ENCODE measurements around the gene ARHGEF19. TPM values are rescaled to one million over a fixed set of nuclear protein-coding genes. Genes with fewer than 3 reads are reported as not detected.

The ARHGEF19 gene
- total RNA-seq, 3 donors from 2014 or later: 5.3 to 13.3 (median 9.0) TPM

- no peak for DNase-seq
- TF ChIP-seq, protein P1, sequence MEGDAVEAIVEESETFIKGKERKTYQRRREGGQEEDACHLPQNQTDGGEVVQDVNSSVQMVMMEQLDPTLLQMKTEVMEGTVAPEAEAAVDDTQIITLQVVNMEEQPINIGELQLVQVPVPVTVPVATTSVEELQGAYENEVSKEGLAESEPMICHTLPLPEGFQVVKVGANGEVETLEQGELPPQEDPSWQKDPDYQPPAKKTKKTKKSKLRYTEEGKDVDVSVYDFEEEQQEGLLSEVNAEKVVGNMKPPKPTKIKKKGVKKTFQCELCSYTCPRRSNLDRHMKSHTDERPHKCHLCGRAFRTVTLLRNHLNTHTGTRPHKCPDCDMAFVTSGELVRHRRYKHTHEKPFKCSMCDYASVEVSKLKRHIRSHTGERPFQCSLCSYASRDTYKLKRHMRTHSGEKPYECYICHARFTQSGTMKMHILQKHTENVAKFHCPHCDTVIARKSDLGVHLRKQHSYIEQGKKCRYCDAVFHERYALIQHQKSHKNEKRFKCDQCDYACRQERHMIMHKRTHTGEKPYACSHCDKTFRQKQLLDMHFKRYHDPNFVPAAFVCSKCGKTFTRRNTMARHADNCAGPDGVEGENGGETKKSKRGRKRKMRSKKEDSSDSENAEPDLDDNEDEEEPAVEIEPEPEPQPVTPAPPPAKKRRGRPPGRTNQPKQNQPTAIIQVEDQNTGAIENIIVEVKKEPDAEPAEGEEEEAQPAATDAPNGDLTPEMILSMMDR (IDR thresholded peaks at IDR 0.05): no peak
- Histone ChIP-seq H3K36me3 (ENCODE audit: low read depth) (no peaks in the 10 kb centered on the region), H3K4me1 (ENCODE audit: low read depth) (peaks cover 17% of the 10 kb centered on the region), H3K9me3 (no peaks in the 10 kb centered on the region), H3K4me3 (no peak overlapping the region)
- intact Hi-C loops (cut with DNase I, micrococcal nuclease): no loop called here
- no peak for ATAC-seq
These were observed 38.2 kb upstream of the ARHGEF19 start for GRCh38 chr1:16250524-16251251.

DNA sequence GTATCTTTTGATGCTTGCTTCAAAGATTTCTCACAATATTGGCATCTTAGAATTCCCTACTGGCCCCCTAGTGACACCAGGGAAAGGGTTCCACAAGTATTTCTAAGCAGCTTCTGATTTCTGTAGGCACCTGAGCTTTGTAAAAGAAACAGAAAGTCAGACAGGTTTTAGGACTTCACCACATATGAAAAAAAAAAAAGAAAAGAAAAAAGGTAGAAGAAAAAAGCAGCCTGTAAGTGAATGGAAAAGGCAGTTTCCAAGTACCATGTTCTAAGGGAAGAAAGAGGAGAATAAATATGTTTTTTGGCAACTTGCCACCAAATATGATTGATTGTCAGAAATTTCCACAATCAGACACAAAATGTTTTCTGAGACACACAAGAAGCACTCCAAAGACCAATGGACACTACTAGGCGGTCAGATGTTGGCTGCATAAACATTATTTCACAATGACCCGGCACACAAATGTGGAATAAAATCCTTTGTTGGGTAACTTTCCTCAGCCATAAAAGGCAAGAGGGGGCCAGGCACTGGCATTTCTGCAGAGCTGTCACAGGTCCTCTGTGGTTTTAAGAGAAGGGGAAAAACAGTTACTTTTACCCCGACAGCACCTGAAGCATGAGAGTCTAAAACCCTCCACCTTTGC is 37.3 kb upstream of the ARHGEF19 start:
- intact Hi-C loops (cut with DNase I, micrococcal nuclease): loop anchor here in 1 of 2 donors (10.0 kb wide), 2 partner anchors 55 to 175 kb away; partner anchors contain the start of gene FAM131C
- no peak for DNase-seq

DNA sequence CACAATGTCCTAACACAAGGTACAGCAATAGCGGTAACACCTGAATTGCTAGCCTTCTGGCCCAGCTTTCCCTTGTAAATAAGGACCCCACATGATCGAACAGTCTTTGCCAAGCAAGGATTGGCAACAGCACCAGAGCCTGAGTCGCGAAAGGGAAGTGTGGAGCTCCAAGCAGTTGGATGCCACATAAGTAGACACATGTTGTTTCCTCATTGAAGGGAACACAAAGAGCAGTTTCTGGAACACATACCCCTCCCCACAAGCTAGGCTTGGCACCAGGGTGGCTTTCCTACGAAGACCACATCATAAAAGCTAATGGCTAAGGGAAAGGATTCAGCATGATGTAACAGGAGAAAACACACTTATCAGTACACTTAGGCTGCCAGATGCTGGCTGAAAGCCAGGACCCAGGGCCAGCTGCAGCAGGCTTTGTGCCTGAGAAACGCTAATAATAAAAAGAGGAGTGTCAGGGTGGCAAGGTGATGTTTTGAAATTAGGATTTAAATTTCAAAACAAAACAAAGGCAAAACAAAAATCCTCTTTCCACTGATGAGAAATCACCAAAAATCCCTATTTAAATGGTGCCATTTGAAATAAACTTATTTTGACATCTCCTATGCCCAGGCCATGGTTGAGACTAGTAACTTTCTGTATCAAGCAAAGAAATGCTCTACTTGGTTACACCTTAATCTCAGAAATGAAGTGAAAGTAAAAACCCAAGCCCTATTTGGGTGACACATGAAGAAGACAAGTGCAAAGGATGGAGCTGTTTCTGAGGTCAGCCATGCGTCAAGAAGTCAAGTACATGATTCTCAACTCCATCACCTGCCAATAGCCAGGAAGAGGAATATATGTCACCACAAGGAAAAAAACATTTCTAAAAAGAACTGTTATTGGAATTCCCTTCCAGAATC is 36.4 kb upstream of the ARHGEF19 start:
- Histone ChIP-seq H3K4me1 (ENCODE audit: low read depth) (peaks cover 22% of the 10 kb centered on the region), H3K9me3 (no peaks in the 10 kb centered on the region), H3K4me3 (no peak overlapping the region), H3K36me3 (ENCODE audit: low read depth) (no peaks in the 10 kb centered on the region)
- TF ChIP-seq, protein P1 (IDR thresholded peaks at IDR 0.05): no peak
- DNase-seq (peak; percentile 80 to 86 (median 80)), ATAC-seq (peak; percentile 81)
- intact Hi-C loops (cut with DNase I, micrococcal nuclease): loop anchor here in 1 of 2 donors (10.0 kb wide), 2 partner anchors 54 to 174 kb away; partner anchors contain the start of gene FAM131C

More for the DNA sequence above, 37.3 kb upstream of the ARHGEF19 start:
- H3K4me1 ChIP-seq (ENCODE audit: low read depth): peaks cover 17% of the 10 kb centered on the region
- ATAC-seq: no peak
- H3K9me3 ChIP-seq: no peaks in the 10 kb centered on the region
- H3K36me3 ChIP-seq (ENCODE audit: low read depth): no peaks in the 10 kb centered on the region
- no peak overlapping the region for H3K4me3 ChIP-seq
- TF ChIP-seq, protein P1 (IDR thresholded peaks at IDR 0.05): no peak

DNA sequence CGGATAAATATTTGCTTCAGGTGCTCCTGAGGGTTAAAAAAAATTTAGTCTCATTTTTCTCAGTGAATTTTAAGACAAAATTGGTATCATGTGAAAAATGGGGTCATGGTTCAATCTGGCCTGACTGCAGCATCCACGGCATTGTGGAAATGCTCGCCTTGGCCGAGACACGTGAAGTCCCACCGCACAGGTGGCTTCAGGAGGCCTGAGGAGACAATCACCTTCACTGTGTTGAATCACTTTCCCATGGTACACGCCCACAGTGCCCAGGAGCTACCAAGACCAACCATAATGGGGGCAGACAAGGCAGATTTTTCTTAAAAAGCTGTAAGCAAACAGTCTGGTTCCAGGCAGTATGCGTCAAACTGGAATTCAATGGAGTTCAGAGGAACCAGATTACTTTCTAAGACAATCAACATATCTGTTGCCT is 35.6 kb upstream of the ARHGEF19 start:
- Histone ChIP-seq H3K9me3 (no peaks in the 10 kb centered on the region), H3K4me1 (ENCODE audit: low read depth) (peaks cover 22% of the 10 kb centered on the region), H3K36me3 (ENCODE audit: low read depth) (no peaks in the 10 kb centered on the region), H3K4me3 (no peak overlapping the region)
- DNase-seq (no peak), ATAC-seq (peak; percentile 12)
- intact Hi-C loops (cut with DNase I, micrococcal nuclease): loop anchor here in 1 of 2 donors (10.0 kb wide), 2 partner anchors 53 to 173 kb away; partner anchors contain the start of gene FAM131C
- TF ChIP-seq, protein P1 (IDR thresholded peaks at IDR 0.05): no peak

DNA sequence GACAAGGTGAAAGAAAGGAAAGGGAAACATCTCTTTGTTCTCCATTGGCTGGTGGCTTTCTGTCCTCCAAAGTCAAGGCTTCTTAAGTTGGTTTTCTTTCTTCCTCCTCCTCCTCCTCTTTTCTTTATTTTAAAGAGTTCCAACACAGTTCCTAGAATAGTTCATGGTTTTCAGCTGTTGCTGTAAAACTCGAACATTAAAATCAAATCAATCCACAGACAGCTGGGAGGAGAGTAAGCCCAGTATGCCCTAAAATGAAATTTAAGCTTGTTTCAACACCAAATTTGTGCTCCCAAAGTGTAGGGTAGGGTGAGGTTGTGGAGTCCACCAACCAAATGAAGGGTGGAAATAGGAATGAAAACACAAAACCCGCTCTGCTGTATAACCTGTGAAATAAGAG is 35.0 kb upstream of the ARHGEF19 start:
- no peak for ATAC-seq
- Histone ChIP-seq H3K9me3 (no peaks in the 10 kb centered on the region), H3K4me1 (ENCODE audit: low read depth) (peaks cover 22% of the 10 kb centered on the region), H3K4me3 (no peak overlapping the region), H3K36me3 (ENCODE audit: low read depth) (no peaks in the 10 kb centered on the region)
- TF ChIP-seq, protein P1 (IDR thresholded peaks at IDR 0.05): no peak
- DNase-seq: no peak
- intact Hi-C loops (cut with DNase I, micrococcal nuclease): loop anchor here in 1 of 2 donors (10.0 kb wide), 2 partner anchors 53 to 173 kb away; partner anchors contain the start of gene FAM131C
